Measurements from ENCODE around the gene BMPER. TPM values are rescaled to one million over a fixed set of nuclear protein-coding genes. Genes with fewer than 3 reads are reported as not detected.

Gene BMPER
- total and polyA plus RNA-seq, 8 donors, result 0.14 to 1.6 (median 0.46) TPM

GRCh38 chr7:34093276-34093675 lies 187.9 kb downstream of the BMPER start:
- Histone ChIP-seq H3K27me3 (no peaks in the 10 kb centered on the region), H3K9me3 (no peaks in the 10 kb centered on the region), H3K36me3 (no peaks in the 10 kb centered on the region), H3K4me3 (no peak overlapping the region), H3K27ac (no peak overlapping the region), H3K4me1 (no peaks in the 10 kb centered on the region)
- intact Hi-C loops (cut with DNase I), result no loop called here
- FAIRE-seq (no peak), DNase-seq (no peak), ATAC-seq (no peak)
- no peak for TF ChIP-seq CTCF (IDR thresholded peaks at IDR 0.05)
- 74 to 83% methylated on average over 3 of the region's 3 CpGs for WGBS, 2 donors

GRCh38 chr7:34096198-34096651 lies 190.9 kb downstream of the BMPER start:
- Histone ChIP-seq H3K4me1 (no peaks in the 10 kb centered on the region), H3K27me3 (no peaks in the 10 kb centered on the region), H3K36me3 (no peaks in the 10 kb centered on the region), H3K9me3 (no peaks in the 10 kb centered on the region), H3K27ac (no peak overlapping the region), H3K4me3 (no peak overlapping the region)
- DNase-seq (peak in 2 of 6 donors; percentile 10 to 13), FAIRE-seq (no peak), ATAC-seq (peak in 3 of 4 donors; percentile 28 to 75 (median 70))
- intact Hi-C loops (cut with DNase I), result no loop called here
- TF ChIP-seq CTCF (IDR thresholded peaks at IDR 0.05), result no peak
- WGBS, 2 donors, result 31 to 32% methylated on average over 4 of the region's 4 CpGs

GRCh38 chr7:34096777-34097176 lies 191.4 kb downstream of the BMPER start:
- Histone ChIP-seq H3K27me3 (no peaks in the 10 kb centered on the region), H3K4me3 (no peak overlapping the region), H3K9me3 (no peaks in the 10 kb centered on the region), H3K36me3 (no peaks in the 10 kb centered on the region), H3K4me1 (no peaks in the 10 kb centered on the region), H3K27ac (no peak overlapping the region)
- intact Hi-C loops (cut with DNase I), result no loop called here
- WGBS, 2 donors, result 23 to 24% methylated on average over 2 of the region's 2 CpGs
- FAIRE-seq, result no peak
- DNase-seq, result no peak
- TF ChIP-seq CTCF (IDR thresholded peaks at IDR 0.05), result no peak
- no peak for ATAC-seq

GRCh38 chr7:34100661-34101060 lies 195.3 kb downstream of the BMPER start:
- ATAC-seq (no peak), DNase-seq (no peak), FAIRE-seq (no peak)
- H3K27ac ChIP-seq, result no peak overlapping the region
- no peaks in the 10 kb centered on the region for H3K9me3 ChIP-seq
- intact Hi-C loops (cut with DNase I), result no loop called here
- TF ChIP-seq CTCF (IDR thresholded peaks at IDR 0.05), result no peak
- H3K4me3 ChIP-seq, result no peak overlapping the region
- 56 to 64% methylated on average over 4 of the region's 4 CpGs for WGBS, 2 donors
- no peaks in the 10 kb centered on the region for H3K27me3 ChIP-seq
- H3K4me1 ChIP-seq, result no peaks in the 10 kb centered on the region
- no peaks in the 10 kb centered on the region for H3K36me3 ChIP-seq

GRCh38 chr7:34104115-34104514 lies 198.8 kb downstream of the BMPER start:
- TF ChIP-seq CTCF (IDR thresholded peaks at IDR 0.05), result no peak
- no peaks in the 10 kb centered on the region for H3K4me1 ChIP-seq
- 39 to 51% methylated on average over 6 of the region's 6 CpGs for WGBS, 2 donors
- DNase-seq (no peak), FAIRE-seq (no peak), ATAC-seq (no peak)
- no peaks in the 10 kb centered on the region for H3K36me3 ChIP-seq
- intact Hi-C loops (cut with DNase I), result no loop called here
- H3K9me3 ChIP-seq, result no peaks in the 10 kb centered on the region
- H3K4me3 ChIP-seq, result no peak overlapping the region
- H3K27ac ChIP-seq, result no peak overlapping the region
- H3K27me3 ChIP-seq, result no peaks in the 10 kb centered on the region
